GM12878 (cell line): ENCODE results near the gene GKN2. TPM values are rescaled to one million over a fixed set of nuclear protein-coding genes. Genes with fewer than 3 reads are reported as not detected.

Source experiments
- ATAC-seq: fragments of 200-7000 bp; cut with Tn5 transposase; 3 replicates; pipeline ENCODE4 v1.9.1; 2020; ENCODE audit warnings: mild to moderate bottlenecking, moderate library complexity
- BruUV-seq: library from RNA; stranded (reverse); fragments of 400-500 nt; replicated peaks from 2 replicates; lab custom pipeline; 2021; lab: Mats Ljungman, UMichigan
- CTCF ChIA-PET: fragments of 300-600 bp; sonication (Branson Sonifier 250); formaldehyde crosslinking; extraction: SDS; loops from one replicate; lab custom pipeline; 2021; ENCODE audit warnings: inconsistent platforms; lab: Yijun Ruan, JAX
- POLR2A ChIA-PET: fragments of 350-600 bp; formaldehyde crosslinking; extraction: SDS; loops from one replicate; lab custom pipeline; 2021; ENCODE audit warnings: inconsistent platforms; lab: Charles Lee
- RAD21 ChIA-PET: fragments of 300-600 bp; sonication (Branson Sonifier 250); formaldehyde crosslinking; loops from one replicate; lab custom pipeline; 2023; ENCODE audit warnings: antibody characterized with exemption; ENCODE audit not compliant: unreplicated experiment; lab: Charles Lee
- SMC1A ChIA-PET: fragments of 300-600 bp; sonication (Branson Sonifier 250); formaldehyde crosslinking; loops from one replicate; lab custom pipeline; 2023; ENCODE audit not compliant: unreplicated experiment, uncharacterized antibody; lab: Charles Lee
- DNase-seq: peaks from one replicate; pipeline ENCODE4 v3.0.0-alpha.2; 2011; ENCODE audit warnings: low read depth, low spot score
- FAIRE-seq: peaks from 3 replicates; lab custom pipeline; 2011; peaks lifted over from hg19 to GRCh38; lab: Jason Lieb, UNC
- H2AFZ ChIP-seq: 2 replicates; pipeline ENCODE4 v1.6.0; 2011; ENCODE audit warnings: low read depth, low read length, control low read depth; ENCODE audit not compliant: control insufficient read depth
- H3K27ac ChIP-seq: 2 replicates; pipeline ENCODE4 v1.5.1; 2011; ENCODE audit warnings: control low read depth; ENCODE audit not compliant: control insufficient read depth, insufficient read depth
- H3K27me3 ChIP-seq, 2 experiments: replicated peaks in 1 of 2; 2 replicates each; pipeline versions ENCODE4 v1.6.0 to v1.6.1; 2011; ENCODE audit warnings: low read length in 1 of 2; ENCODE audit not compliant: control insufficient read depth in 2 of 2, insufficient read depth in 2 of 2
- H3K36me3 ChIP-seq, 2 experiments: 2 replicates each; pipeline ENCODE4 v1.5.1; 2011; ENCODE audit warnings: low read length in 1 of 2; ENCODE audit not compliant: control insufficient read depth in 2 of 2, insufficient read depth in 2 of 2
- H3K4me1 ChIP-seq: 2 replicates; pipeline ENCODE4 v1.6.1; 2011; ENCODE audit warnings: mild to moderate bottlenecking, low read length, moderate library complexity, mixed read lengths; ENCODE audit not compliant: control insufficient read depth, insufficient read depth
- H3K4me2 ChIP-seq: 2 replicates; pipeline ENCODE4 v1.6.0; 2011; ENCODE audit warnings: control low read depth; ENCODE audit not compliant: control insufficient read depth, insufficient read depth
- H3K4me3 ChIP-seq: fragments of 200-600 bp; sonication (generic); 2 replicates; pipeline ENCODE4 v1.5.1; 2016
- H3K79me2 ChIP-seq: 2 replicates; pipeline ENCODE4 v1.6.0; 2011; ENCODE audit warnings: low read length; ENCODE audit not compliant: control insufficient read depth, insufficient read depth
- H3K9ac ChIP-seq: 2 replicates; pipeline ENCODE4 v1.8.0; 2011; ENCODE audit warnings: low read length, control low read depth, mixed read lengths; ENCODE audit not compliant: control insufficient read depth, insufficient read depth
- H3K9me3 ChIP-seq: replicated peaks from 3 replicates; pipeline ENCODE4 v1.5.1; 2011; ENCODE audit warnings: mild to moderate bottlenecking, low read length; ENCODE audit not compliant: control insufficient read depth, insufficient read depth
- H4K20me1 ChIP-seq: 2 replicates; pipeline ENCODE4 v1.6.0; 2011; ENCODE audit not compliant: control insufficient read depth, insufficient read depth
- KDM1A ChIP-seq: fragments of 200-600 bp; sonication (generic); IDR thresholded peaks from 2 replicates; pipeline ENCODE4 v1.6.1; 2016; ENCODE audit warnings: borderline replicate concordance
- NBN ChIP-seq: fragments of 450-650 bp; IDR thresholded peaks from 2 replicates; pipeline ENCODE4 v1.6.1; 2016
- RUNX3 ChIP-seq: IDR thresholded peaks from 2 replicates; pipeline ENCODE4 v1.6.1; 2012; ENCODE audit warnings: low read length, inconsistent platforms
- WGBS: methylation state at CpG from one replicate; pipeline ENCODE4 v1.1.6; 2016; ENCODE audit warnings: low lambda C conversion rate; ENCODE audit not compliant: insufficient replicate concordance, insufficient coverage; ENCODE audit errors: missing lambda C conversion rate; 5-methylcytosine and 5-hydroxymethylcytosine counted together
- in situ Hi-C: fragments of 300-500 bp; cut with MboI; formaldehyde crosslinking; loops from 9 replicates; pipeline ENCODE4 v1.14.3; 2018; ENCODE audit warnings: mixed read lengths
- intact Hi-C: fragments of 100-400 bp; cut with micrococcal nuclease; formaldehyde crosslinking; loops from one replicate; pipeline ENCODE4 v1.14.2; 2022; ENCODE audit not compliant: unreplicated experiment
- polyA plus RNA-seq, 11 experiments: library from polyadenylated mRNA; depleted of rRNA in 4 of 11; unstranded in 6 of 11; stranded (reverse) in 5 of 11; fragments of >200 nt; fragmentation: Nextera tagmentation in 4 of 11; fragmentation: Illumina TruSeq in 1 of 11; extraction: Ambion mirVana in 4 of 11; extraction: Trizol in 1 of 11; gene quantifications; 1 replicate in 1 of 11; 2 replicates in 10 of 11; pipeline versions ENCODE4 v1.2.1 to v1.2.3, GENCODE V29; 2011 to 2016; ENCODE audit warnings: inconsistent platforms in 2 of 11, missing spikeins in 2 of 11, low read depth in 1 of 11
- total RNA-seq, 4 experiments: library from RNA; depleted of rRNA in 3 of 4; stranded (reverse); fragments of >200 nt in 3 of 4; fragmentation: Illumina TruSeq in 1 of 4; extraction: Trizol in 1 of 4; gene quantifications; 2 replicates each; pipeline versions ENCODE4 v1.2.1 to v1.2.3, GENCODE V29; 2013 to 2021
- TF ChIP-seq, protein P1 (sequence below): fragments of 450-650 bp; IDR thresholded peaks from 2 replicates; pipeline ENCODE4 v1.6.1; 2017; ENCODE audit warnings: mild to moderate bottlenecking
- TF ChIP-seq, protein P2 (sequence below): fragments of 450-650 bp; IDR thresholded peaks from 2 replicates; pipeline ENCODE4 v1.6.1; 2014; ENCODE audit warnings: mild to moderate bottlenecking

Gene GKN2
- total and polyA plus RNA-seq, 10 of the 15 experiments (the other 5 are each of a cell fraction or from before 2014, with no cell fraction given), result not detected

DNA sequence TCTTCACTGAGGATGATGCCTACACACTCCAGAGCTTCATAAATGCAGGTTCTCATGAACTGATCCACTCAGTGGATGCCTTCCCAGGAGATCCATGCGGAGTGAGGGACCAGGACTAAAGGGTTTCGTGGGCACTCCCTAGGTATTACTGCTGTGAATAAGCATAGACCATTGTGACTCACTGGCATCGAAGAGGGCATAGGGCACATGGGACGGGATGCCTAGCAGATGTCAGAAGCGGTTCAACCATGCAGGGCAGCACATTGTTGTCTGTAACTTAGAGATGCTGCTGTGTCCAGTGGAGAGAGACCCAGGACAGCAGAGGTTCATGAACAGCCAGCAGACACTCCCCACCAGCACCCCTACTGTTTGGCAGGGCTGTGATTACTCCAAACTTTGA, 17.2 kb downstream of the GKN2 start (continued):
- TF ChIP-seq, protein P1, sequence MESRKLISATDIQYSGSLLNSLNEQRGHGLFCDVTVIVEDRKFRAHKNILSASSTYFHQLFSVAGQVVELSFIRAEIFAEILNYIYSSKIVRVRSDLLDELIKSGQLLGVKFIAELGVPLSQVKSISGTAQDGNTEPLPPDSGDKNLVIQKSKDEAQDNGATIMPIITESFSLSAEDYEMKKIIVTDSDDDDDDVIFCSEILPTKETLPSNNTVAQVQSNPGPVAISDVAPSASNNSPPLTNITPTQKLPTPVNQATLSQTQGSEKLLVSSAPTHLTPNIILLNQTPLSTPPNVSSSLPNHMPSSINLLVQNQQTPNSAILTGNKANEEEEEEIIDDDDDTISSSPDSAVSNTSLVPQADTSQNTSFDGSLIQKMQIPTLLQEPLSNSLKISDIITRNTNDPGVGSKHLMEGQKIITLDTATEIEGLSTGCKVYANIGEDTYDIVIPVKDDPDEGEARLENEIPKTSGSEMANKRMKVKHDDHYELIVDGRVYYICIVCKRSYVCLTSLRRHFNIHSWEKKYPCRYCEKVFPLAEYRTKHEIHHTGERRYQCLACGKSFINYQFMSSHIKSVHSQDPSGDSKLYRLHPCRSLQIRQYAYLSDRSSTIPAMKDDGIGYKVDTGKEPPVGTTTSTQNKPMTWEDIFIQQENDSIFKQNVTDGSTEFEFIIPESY, result no peak

DNA sequence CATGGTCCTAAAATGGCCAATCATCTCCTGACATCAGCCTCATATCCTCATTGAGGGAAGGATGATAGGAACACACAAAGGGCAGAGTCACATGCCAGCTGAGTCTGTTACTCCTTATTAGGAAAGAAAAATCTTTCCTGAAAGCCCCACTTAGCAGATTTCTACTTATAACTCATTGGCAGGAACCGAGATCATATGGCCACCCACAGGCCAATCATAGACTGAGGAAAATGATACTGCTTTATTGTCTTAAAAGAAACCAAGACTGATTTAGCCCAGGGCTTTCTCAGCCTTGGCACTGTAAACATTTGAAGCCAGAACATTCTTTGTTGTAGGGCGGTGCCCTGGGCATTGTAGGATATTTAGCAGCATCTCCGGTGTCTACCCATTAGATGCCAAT, 18.7 kb downstream of the GKN2 start:
- no peaks in the 10 kb centered on the region for H3K36me3 ChIP-seq
- in situ Hi-C loops (no loop called here), intact Hi-C loops (no loop called here)
- no peaks in the 10 kb centered on the region for H3K79me2 ChIP-seq
- RAD21 ChIA-PET, result no interaction called here
- H3K27me3 ChIP-seq, result no peaks in the 10 kb centered on the region; a peak in 2 of 4 replicates
- no peak overlapping the region for H3K27ac ChIP-seq
- SMC1A ChIA-PET, result no interaction called here
- no TSS peak for BruUV-seq
- no peaks in the 10 kb centered on the region for H4K20me1 ChIP-seq
- ATAC-seq (no peak), DNase-seq (no peak), FAIRE-seq (no peak)
- H2AFZ ChIP-seq, result no peak overlapping the region
- no peak overlapping the region for H3K9ac ChIP-seq
- no peaks in the 10 kb centered on the region for H3K9me3 ChIP-seq
- H3K4me1 ChIP-seq, result no peaks in the 10 kb centered on the region
- WGBS, result 33% methylated on average over 3 of the region's 3 CpGs
- no peak for TF ChIP-seq RUNX3
- no peak for TF ChIP-seq NBN
- TF ChIP-seq KDM1A, result no peak
- TF ChIP-seq, protein P2, sequence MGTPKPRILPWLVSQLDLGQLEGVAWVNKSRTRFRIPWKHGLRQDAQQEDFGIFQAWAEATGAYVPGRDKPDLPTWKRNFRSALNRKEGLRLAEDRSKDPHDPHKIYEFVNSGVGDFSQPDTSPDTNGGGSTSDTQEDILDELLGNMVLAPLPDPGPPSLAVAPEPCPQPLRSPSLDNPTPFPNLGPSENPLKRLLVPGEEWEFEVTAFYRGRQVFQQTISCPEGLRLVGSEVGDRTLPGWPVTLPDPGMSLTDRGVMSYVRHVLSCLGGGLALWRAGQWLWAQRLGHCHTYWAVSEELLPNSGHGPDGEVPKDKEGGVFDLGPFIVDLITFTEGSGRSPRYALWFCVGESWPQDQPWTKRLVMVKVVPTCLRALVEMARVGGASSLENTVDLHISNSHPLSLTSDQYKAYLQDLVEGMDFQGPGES, result no peak
- H3K4me2 ChIP-seq, result no peak overlapping the region
- CTCF ChIA-PET, result interaction anchor here (1.6 to 2.4 kb wide), 3 partner anchors 9 to 182 kb away, joined by 3 to 16 read pairs (median 5); no protein-coding TSS in a partner anchor
- POLR2A ChIA-PET, result no interaction called here
- H3K4me3 ChIP-seq, result no peak overlapping the region
